NCI-H1930 (cell line): ENCODE results near the gene OGDHL.

Experiments used
- DNase-seq, 2 experiments: peaks; one replicate each; lab custom pipeline; 2025; lab: John Stamatoyannopoulos, UW

OGDHL gene

GRCh38 chr10:49689882-49690510, 72.1 kb downstream of the OGDHL start:
- DNase-seq: no peak

GRCh38 chr10:49688920-49689319, 73.2 kb downstream of the OGDHL start:
- no peak for DNase-seq

GRCh38 chr10:49688261-49688846, 73.8 kb downstream of the OGDHL start:
- no peak for DNase-seq

DNA sequence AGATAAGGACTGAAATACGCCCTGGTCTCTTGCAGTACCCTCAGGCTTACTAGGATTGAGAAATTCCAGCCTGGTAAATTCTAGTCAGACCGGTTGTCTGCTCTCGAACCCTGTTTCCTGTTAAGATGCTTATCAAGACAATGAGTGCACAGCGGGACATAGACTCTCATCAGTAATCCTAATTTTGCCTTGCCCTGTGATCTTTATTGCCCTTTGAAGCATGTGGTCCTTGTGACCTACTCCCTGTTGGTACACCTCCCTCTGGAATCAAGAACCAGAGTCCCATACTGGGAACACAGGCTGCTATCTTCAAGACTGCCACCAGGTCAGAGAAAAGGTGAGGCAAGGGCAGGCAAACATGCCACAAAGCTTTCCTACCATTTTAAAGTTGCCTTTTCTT, 75.5 kb downstream of the OGDHL start:
- no peak for DNase-seq
